HEK293 (cell line): ENCODE measurements around the gene MFGE8.

Experiments
- CTCF ChIA-PET: fragments of 350-600 bp; formaldehyde crosslinking; extraction: SDS; loops from one replicate; lab custom pipeline; 2021; ENCODE audit warnings: antibody characterized with exemption; lab: Yijun Ruan, JAX
- POLR2A ChIA-PET: fragments of 300-600 bp; formaldehyde crosslinking; extraction: SDS; loops from one replicate; lab custom pipeline; 2020; ENCODE audit warnings: antibody characterized with exemption, inconsistent platforms; lab: Yijun Ruan, JAX
- H3K27ac ChIP-seq: fragments of 200-500 bp; sonication (Bioruptor generic); 2 replicates; pipeline ENCODE4 v1.5.1; 2014; ENCODE audit warnings: low read depth, low read length, control low read depth, inconsistent platforms; ENCODE audit errors: extremely low read depth
- H3K36me3 ChIP-seq, 2 experiments: fragments of 200-500 bp in 1 of 2; sonication (Bioruptor generic) in 1 of 2; 1 replicate in 1 of 2; 2 replicates in 1 of 2; pipeline ENCODE4 v1.5.1; 2014 to 2017; ENCODE audit warnings: inconsistent platforms in 2 of 2, low read length in 2 of 2; ENCODE audit not compliant: control insufficient read depth in 2 of 2, insufficient read depth in 1 of 2
- H3K4me1 ChIP-seq: fragments of 200-500 bp; sonication (Bioruptor generic); 2 replicates; pipeline ENCODE4 v1.5.1; 2014; ENCODE audit warnings: mild to moderate bottlenecking, low read length, inconsistent platforms; ENCODE audit not compliant: control insufficient read depth, insufficient read depth
- H3K4me3 ChIP-seq: 2 replicates; pipeline ENCODE4 v1.5.1; 2011; ENCODE audit warnings: low read depth, mild to moderate bottlenecking, control low read depth, low read length, moderate library complexity
- H3K9me3 ChIP-seq: fragments of 200-500 bp; sonication (Bioruptor generic); 2 replicates; pipeline ENCODE4 v1.5.1; 2014; ENCODE audit warnings: low read depth, low read length, inconsistent platforms; ENCODE audit not compliant: control insufficient read depth, insufficient read depth
- ATF2 ChIP-seq: fragments of 450-650 bp; formaldehyde crosslinking; IDR thresholded peaks from 2 replicates; pipeline ENCODE4 v1.5.1; 2016; ENCODE audit warnings: missing biosample characterization, missing genetic modification characterization, low read depth
- HOXD13 ChIP-seq: sonication (generic); formaldehyde crosslinking; IDR thresholded peaks from 2 replicates; pipeline ENCODE4 v1.8.0; 2022; ENCODE audit warnings: missing genetic modification reagents, borderline replicate concordance
- KLF16 ChIP-seq: fragments of 450-650 bp; formaldehyde crosslinking; IDR thresholded peaks from 2 replicates; pipeline ENCODE4 v1.5.1; 2017; ENCODE audit warnings: missing biosample characterization, missing genetic modification characterization
- PRDM6 ChIP-seq: fragments of 450-650 bp; formaldehyde crosslinking; IDR thresholded peaks from 2 replicates; pipeline ENCODE4 v1.5.1; 2017; ENCODE audit warnings: missing biosample characterization, missing genetic modification characterization
- YY2 ChIP-seq: fragments of 450-650 bp; formaldehyde crosslinking; IDR thresholded peaks from 2 replicates; pipeline ENCODE4 v1.5.1; 2016; ENCODE audit warnings: missing biosample characterization, missing genetic modification characterization
- ZBTB1 ChIP-seq: fragments of 450-650 bp; formaldehyde crosslinking; IDR thresholded peaks from 2 replicates; pipeline ENCODE4 v1.5.1; 2016; ENCODE audit warnings: missing biosample characterization, missing genetic modification characterization
- ZNF2 ChIP-seq: fragments of 450-650 bp; formaldehyde crosslinking; IDR thresholded peaks from 2 replicates; pipeline ENCODE4 v1.5.1; 2016; ENCODE audit warnings: missing biosample characterization, missing genetic modification characterization
- ZNF274 ChIP-seq, 2 experiments: fragments of 200-500 bp in 1 of 2; fragments of 450-650 bp in 1 of 2; sonication (Bioruptor generic) in 1 of 2; formaldehyde crosslinking in 1 of 2; IDR thresholded peaks; 2 replicates each; pipeline versions ENCODE4 v1.5.1 to v1.6.1; 2014 to 2016; ENCODE audit warnings: borderline replicate concordance in 1 of 2, inconsistent platforms in 1 of 2, low read length in 1 of 2, missing biosample characterization in 1 of 2, missing genetic modification characterization in 1 of 2
- ZNF280D ChIP-seq: fragments of 450-650 bp; formaldehyde crosslinking; IDR thresholded peaks from 2 replicates; pipeline ENCODE4 v1.5.1; 2016; ENCODE audit warnings: missing biosample characterization, missing genetic modification characterization
- ZNF354C ChIP-seq: fragments of 450-650 bp; formaldehyde crosslinking; IDR thresholded peaks from 2 replicates; pipeline ENCODE4 v1.5.1; 2016; ENCODE audit warnings: missing biosample characterization, missing genetic modification characterization, low read depth, borderline replicate concordance
- ZNF561 ChIP-seq: fragments of 450-650 bp; IDR thresholded peaks from 2 replicates; pipeline ENCODE4 v1.5.1; 2018; ENCODE audit warnings: missing biosample characterization, missing genetic modification characterization, borderline replicate concordance
- ZNF626 ChIP-seq: fragments of 450-650 bp; sonication (Bioruptor Pico); formaldehyde crosslinking; IDR thresholded peaks from 2 replicates; pipeline ENCODE4 v1.5.1; 2018; ENCODE audit warnings: missing biosample characterization, missing genetic modification characterization, inconsistent platforms
- TF ChIP-seq, protein P1 (sequence below): fragments of 450-650 bp; formaldehyde crosslinking; optimal IDR thresholded peaks from 2 replicates; pipeline ENCODE3; 2016; ENCODE audit warnings: missing biosample characterization, mild to moderate bottlenecking, missing genetic modification characterization
- TF ChIP-seq, protein P2 (sequence below): fragments of 450-650 bp; formaldehyde crosslinking; IDR thresholded peaks from 2 replicates; pipeline ENCODE4 v1.5.1; 2016; ENCODE audit warnings: missing biosample characterization, missing genetic modification characterization
- TF ChIP-seq, protein P3 (sequence below): fragments of 450-650 bp; formaldehyde crosslinking; IDR thresholded peaks from 2 replicates; pipeline ENCODE4 v1.5.1; 2016; ENCODE audit warnings: missing biosample characterization, missing genetic modification characterization
- TF ChIP-seq, protein P4 (sequence below): fragments of 450-650 bp; formaldehyde crosslinking; IDR thresholded peaks from 2 replicates; pipeline ENCODE4 v1.5.1; 2016; ENCODE audit warnings: missing biosample characterization, missing genetic modification characterization, low read depth

The MFGE8 gene

DNA sequence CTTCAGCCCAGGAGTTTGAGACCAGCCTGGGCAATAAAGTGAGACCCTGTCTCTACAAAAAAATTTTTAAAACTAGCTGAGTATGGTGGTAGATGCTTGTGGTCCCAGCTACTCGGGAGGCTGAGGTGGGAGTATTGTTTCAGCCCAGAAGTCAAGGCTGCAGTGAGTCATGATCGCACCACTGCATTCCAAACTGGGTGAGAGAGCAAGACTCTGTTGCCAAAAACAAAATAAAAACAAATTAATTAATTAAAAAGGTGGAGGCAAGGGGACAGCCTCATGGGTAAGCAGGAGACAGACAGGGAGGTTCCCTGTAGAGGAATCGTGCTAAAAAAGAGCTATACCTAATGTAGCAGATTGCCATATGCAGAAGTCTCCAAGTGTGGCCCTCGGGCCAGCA, 30.4 kb downstream of the MFGE8 start:
- ChIA-PET POLR2A (no interaction called here), CTCF (interaction anchor here (0.7 to 2.1 kb wide), 5 partner anchors 9 to 22 kb away, joined by 3 to 9 read pairs (median 4); no protein-coding TSS in a partner anchor)
- H3K36me3 ChIP-seq = peaks cover 0 to 15% of the 10 kb centered on the region in 2 experiments; a peak in 2 of 3 replicates
- H3K27ac ChIP-seq = no peak overlapping the region
- TF ChIP-seq ZNF2 (no peak), ZNF354C (tag by site-specific recombination) (no peak), KLF16 (tag by site-specific recombination) (no peak), HOXD13 (CRISPR knock-in tag) (no peak), ZBTB1 (no peak), PRDM6 (tag by site-specific recombination) (no peak), ZNF274 (IDR thresholded peaks at IDR 0.05; ENCODE audit: low read length) (no peak), ZNF274 (tag by site-specific recombination; IDR thresholded peaks at IDR 0.05; ENCODE audit: borderline replicate concordance) (no peak), ZNF561 (tag by site-specific recombination) (no peak), ZNF626 (tag by site-specific recombination) (no peak), ATF2 (tag by site-specific recombination) (no peak), ZNF280D (tag by site-specific recombination) (no peak), YY2 (no peak)
- TF ChIP-seq, protein P1, sequence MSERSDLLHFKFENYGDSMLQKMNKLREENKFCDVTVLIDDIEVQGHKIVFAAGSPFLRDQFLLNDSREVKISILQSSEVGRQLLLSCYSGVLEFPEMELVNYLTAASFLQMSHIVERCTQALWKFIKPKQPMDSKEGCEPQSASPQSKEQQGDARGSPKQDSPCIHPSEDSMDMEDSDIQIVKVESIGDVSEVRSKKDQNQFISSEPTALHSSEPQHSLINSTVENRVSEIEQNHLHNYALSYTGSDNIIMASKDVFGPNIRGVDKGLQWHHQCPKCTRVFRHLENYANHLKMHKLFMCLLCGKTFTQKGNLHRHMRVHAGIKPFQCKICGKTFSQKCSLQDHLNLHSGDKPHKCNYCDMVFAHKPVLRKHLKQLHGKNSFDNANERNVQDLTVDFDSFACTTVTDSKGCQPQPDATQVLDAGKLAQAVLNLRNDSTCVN = no peak
- TF ChIP-seq, protein P2, sequence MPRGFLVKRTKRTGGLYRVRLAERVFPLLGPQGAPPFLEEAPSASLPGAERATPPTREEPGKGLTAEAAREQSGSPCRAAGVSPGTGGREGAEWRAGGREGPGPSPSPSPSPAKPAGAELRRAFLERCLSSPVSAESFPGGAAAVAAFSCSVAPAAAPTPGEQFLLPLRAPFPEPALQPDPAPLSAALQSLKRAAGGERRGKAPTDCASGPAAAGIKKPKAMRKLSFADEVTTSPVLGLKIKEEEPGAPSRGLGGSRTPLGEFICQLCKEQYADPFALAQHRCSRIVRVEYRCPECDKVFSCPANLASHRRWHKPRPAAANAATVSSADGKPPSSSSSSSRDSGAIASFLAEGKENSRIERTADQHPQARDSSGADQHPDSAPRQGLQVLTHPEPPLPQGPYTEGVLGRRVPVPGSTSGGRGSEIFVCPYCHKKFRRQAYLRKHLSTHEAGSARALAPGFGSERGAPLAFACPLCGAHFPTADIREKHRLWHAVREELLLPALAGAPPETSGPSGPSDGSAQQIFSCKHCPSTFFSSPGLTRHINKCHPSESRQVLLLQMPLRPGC (tag by site-specific recombination) = no peak
- TF ChIP-seq, protein P3, sequence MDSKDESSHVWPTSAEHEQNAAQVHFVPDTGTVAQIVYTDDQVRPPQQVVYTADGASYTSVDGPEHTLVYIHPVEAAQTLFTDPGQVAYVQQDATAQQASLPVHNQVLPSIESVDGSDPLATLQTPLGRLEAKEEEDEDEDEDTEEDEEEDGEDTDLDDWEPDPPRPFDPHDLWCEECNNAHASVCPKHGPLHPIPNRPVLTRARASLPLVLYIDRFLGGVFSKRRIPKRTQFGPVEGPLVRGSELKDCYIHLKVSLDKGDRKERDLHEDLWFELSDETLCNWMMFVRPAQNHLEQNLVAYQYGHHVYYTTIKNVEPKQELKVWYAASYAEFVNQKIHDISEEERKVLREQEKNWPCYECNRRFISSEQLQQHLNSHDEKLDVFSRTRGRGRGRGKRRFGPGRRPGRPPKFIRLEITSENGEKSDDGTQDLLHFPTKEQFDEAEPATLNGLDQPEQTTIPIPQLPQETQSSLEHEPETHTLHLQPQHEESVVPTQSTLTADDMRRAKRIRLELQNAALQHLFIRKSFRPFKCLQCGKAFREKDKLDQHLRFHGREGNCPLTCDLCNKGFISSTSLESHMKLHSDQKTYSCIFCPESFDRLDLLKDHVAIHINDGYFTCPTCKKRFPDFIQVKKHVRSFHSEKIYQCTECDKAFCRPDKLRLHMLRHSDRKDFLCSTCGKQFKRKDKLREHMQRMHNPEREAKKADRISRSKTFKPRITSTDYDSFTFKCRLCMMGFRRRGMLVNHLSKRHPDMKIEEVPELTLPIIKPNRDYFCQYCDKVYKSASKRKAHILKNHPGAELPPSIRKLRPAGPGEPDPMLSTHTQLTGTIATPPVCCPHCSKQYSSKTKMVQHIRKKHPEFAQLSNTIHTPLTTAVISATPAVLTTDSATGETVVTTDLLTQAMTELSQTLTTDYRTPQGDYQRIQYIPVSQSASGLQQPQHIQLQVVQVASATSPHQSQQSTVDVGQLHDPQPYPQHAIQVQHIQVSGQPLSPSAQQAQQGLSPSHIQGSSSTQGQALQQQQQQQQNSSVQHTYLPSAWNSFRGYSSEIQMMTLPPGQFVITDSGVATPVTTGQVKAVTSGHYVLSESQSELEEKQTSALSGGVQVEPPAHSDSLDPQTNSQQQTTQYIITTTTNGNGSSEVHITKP (tag by site-specific recombination) = no peak
- TF ChIP-seq, protein P4, sequence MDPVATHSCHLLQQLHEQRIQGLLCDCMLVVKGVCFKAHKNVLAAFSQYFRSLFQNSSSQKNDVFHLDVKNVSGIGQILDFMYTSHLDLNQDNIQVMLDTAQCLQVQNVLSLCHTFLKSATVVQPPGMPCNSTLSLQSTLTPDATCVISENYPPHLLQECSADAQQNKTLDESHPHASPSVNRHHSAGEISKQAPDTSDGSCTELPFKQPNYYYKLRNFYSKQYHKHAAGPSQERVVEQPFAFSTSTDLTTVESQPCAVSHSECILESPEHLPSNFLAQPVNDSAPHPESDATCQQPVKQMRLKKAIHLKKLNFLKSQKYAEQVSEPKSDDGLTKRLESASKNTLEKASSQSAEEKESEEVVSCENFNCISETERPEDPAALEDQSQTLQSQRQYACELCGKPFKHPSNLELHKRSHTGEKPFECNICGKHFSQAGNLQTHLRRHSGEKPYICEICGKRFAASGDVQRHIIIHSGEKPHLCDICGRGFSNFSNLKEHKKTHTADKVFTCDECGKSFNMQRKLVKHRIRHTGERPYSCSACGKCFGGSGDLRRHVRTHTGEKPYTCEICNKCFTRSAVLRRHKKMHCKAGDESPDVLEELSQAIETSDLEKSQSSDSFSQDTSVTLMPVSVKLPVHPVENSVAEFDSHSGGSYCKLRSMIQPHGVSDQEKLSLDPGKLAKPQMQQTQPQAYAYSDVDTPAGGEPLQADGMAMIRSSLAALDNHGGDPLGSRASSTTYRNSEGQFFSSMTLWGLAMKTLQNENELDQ = no peak
- no peaks in the 10 kb centered on the region for H3K4me1 ChIP-seq
- no peak overlapping the region for H3K4me3 ChIP-seq
- no peaks in the 10 kb centered on the region for H3K9me3 ChIP-seq
